ENCODE results near the gene GALNT17. TPM values are rescaled to one million over a fixed set of nuclear protein-coding genes. Genes with fewer than 3 reads are reported as not detected.
"Not testable (repeated sequence)": the region's sequence is repeated elsewhere in the genome, so short reads cannot be mapped to it uniquely, and the experiment has no call there.

The GALNT17 gene
- total and polyA plus RNA-seq, 4 donors: 1.3 to 22.4 (median 4.0) TPM

DNA sequence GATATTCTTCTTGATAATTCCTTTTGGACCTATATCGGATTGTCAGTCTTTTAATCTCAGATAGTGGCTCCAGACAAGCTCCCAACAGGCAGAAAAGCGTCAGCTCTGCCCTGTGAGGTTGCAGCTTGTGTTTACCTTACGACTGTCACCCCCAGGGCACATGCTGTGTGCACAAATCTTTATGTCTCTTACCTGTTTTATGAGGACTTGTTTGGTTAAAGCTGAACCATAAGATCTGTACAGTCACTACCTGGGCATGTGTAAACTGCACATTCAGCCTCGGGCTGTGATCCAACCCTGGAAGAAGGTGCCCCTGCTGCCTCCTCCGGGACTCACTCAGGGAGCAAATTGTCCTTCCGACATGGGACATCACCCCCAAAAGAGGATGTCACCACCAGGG is 119.8 kb downstream of the GALNT17 start:
- WGBS, 2 donors: 87 to 88% methylated on average over 6 of the region's 6 CpGs
- ATAC-seq (ENCODE audit: low FRiP score) (no peak), DNase-seq (no peak)
- Histone ChIP-seq H3K4me1 (ENCODE audit: control insufficient read depth in 1 of 2, insufficient read depth in 2 of 2, low read length in 2 of 2) (no peaks in the 10 kb centered on the region), H3K36me3 (ENCODE audit: control insufficient read depth in 1 of 2, insufficient read depth in 2 of 2, low read length in 1 of 2) (no peaks in the 10 kb centered on the region), H3K9me3 (ENCODE audit: control insufficient read depth, low read length) (no peaks in the 10 kb centered on the region), H3K4me3 (ENCODE audit: low read length in 2 of 2) (no peak overlapping the region), H3K27ac (ENCODE audit: low read depth in 1 of 2, low read length in 2 of 2) (no peak overlapping the region), H3K27me3 (ENCODE audit: control insufficient read depth in 1 of 2, insufficient read depth in 2 of 2, low read length in 1 of 2) (no peaks in the 10 kb centered on the region)
- intact Hi-C loops (cut with DNase I): no loop called here

GRCh38 chr7:71254751-71255150 is 122.8 kb downstream of the GALNT17 start:
- no peak for ATAC-seq (ENCODE audit: low FRiP score)
- DNase-seq: no peak
- Histone ChIP-seq H3K4me1 (ENCODE audit: control insufficient read depth in 1 of 2, insufficient read depth in 2 of 2, low read length in 2 of 2) (no peaks in the 10 kb centered on the region), H3K27me3 (ENCODE audit: control insufficient read depth in 1 of 2, insufficient read depth in 2 of 2, low read length in 1 of 2) (no peaks in the 10 kb centered on the region), H3K9me3 (ENCODE audit: control insufficient read depth, low read length) (no peaks in the 10 kb centered on the region), H3K27ac (ENCODE audit: low read depth in 1 of 2, low read length in 2 of 2) (no peak overlapping the region), H3K4me3 (ENCODE audit: low read length in 2 of 2) (no peak overlapping the region), H3K36me3 (ENCODE audit: control insufficient read depth in 1 of 2, insufficient read depth in 2 of 2, low read length in 1 of 2) (no peaks in the 10 kb centered on the region)
- WGBS, 2 donors: 95 to 98% methylated on average over 3 of the region's 3 CpGs
- intact Hi-C loops (cut with DNase I): no loop called here

- Histone ChIP-seq H3K27ac (ENCODE audit: low read depth in 1 of 2, low read length in 2 of 2) (no peak overlapping the region), H3K9me3 (ENCODE audit: control insufficient read depth, low read length) (no peaks in the 10 kb centered on the region), H3K36me3 (ENCODE audit: control insufficient read depth in 1 of 2, insufficient read depth in 2 of 2, low read length in 1 of 2) (no peaks in the 10 kb centered on the region), H3K4me1 (ENCODE audit: control insufficient read depth in 1 of 2, insufficient read depth in 2 of 2, low read length in 2 of 2) (no peaks in the 10 kb centered on the region), H3K27me3 (ENCODE audit: control insufficient read depth in 1 of 2, insufficient read depth in 2 of 2, low read length in 1 of 2) (no peaks in the 10 kb centered on the region), H3K4me3 (ENCODE audit: low read length in 2 of 2) (no peak overlapping the region)
- DNase-seq (no peak), ATAC-seq (ENCODE audit: low FRiP score) (no peak)
- 88 to 92% methylated on average over 4 of the region's 4 CpGs for WGBS, 2 donors
- intact Hi-C loops (cut with DNase I): no loop called here
Observed at GRCh38 chr7:71255537-71256178, 123.7 kb downstream of the GALNT17 start.

DNA sequence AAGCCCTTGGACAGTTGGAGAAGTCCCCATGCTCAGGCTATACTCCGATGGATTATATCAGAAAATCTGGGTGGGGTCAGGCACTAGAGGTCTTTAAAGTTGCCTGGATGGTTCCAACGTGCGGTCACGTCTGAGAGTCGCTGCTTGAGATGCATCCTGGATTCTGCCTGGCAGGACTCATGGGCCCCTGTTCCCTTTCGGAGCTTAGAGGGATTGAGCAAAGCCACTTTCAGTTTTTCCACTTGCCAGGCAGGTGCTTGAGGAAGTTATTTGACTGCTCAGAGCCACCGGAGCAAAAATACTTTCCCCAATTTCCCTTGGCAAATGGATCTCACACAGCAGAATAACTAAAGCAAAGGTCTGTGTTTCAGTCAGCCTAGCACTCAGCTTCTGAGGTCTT is 129.1 kb downstream of the GALNT17 start:
- intact Hi-C loops (cut with DNase I): no loop called here
- Histone ChIP-seq H3K36me3 (ENCODE audit: control insufficient read depth in 1 of 2, insufficient read depth in 2 of 2, low read length in 1 of 2) (no peaks in the 10 kb centered on the region), H3K27me3 (ENCODE audit: control insufficient read depth in 1 of 2, insufficient read depth in 2 of 2, low read length in 1 of 2) (no peaks in the 10 kb centered on the region), H3K4me3 (ENCODE audit: low read length in 2 of 2) (no peak overlapping the region), H3K27ac (ENCODE audit: low read depth in 1 of 2, low read length in 2 of 2) (no peak overlapping the region), H3K4me1 (ENCODE audit: control insufficient read depth in 1 of 2, insufficient read depth in 2 of 2, low read length in 2 of 2) (no peaks in the 10 kb centered on the region), H3K9me3 (ENCODE audit: control insufficient read depth, low read length) (peaks cover 2% of the 10 kb centered on the region)
- no peak for DNase-seq
- no peak for ATAC-seq (ENCODE audit: low FRiP score)
- 87 to 88% methylated on average over 7 of the region's 7 CpGs for WGBS, 2 donors

GRCh38 chr7:71262834-71263233 is 130.9 kb downstream of the GALNT17 start:
- H3K4me1 ChIP-seq (ENCODE audit: control insufficient read depth in 1 of 2, insufficient read depth in 2 of 2, low read length in 2 of 2); H3K36me3 ChIP-seq (ENCODE audit: control insufficient read depth in 1 of 2, insufficient read depth in 2 of 2, low read length in 1 of 2); H3K27me3 ChIP-seq (ENCODE audit: control insufficient read depth in 1 of 2, insufficient read depth in 2 of 2, low read length in 1 of 2); ATAC-seq (ENCODE audit: low FRiP score); H3K27ac ChIP-seq (ENCODE audit: low read depth in 1 of 2, low read length in 2 of 2); intact Hi-C loops (cut with DNase I); H3K4me3 ChIP-seq (ENCODE audit: low read length in 2 of 2); H3K9me3 ChIP-seq (ENCODE audit: control insufficient read depth, low read length); DNase-seq: not testable (repeated sequence)
- WGBS, 2 donors: 97 to 100% methylated on average over 5 of the region's 5 CpGs

DNA sequence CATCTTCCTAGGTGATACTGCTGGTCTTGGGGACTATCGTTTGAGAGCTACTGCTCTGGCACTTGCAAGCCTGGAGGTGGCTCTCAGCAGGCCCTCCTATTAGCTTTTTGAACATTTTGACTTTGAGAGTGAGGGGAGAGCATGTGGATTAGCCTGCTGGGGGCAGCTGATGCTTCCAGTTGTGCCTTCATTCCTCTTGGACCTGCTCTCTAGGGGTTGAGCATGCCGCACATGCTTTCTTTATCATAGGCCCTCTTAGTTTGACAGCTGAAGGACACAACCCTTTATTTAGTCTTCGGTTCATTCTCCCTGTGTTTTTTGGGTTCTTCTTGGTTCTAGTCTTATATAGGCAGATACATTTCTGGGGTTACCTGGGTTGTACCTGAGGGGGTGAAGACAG is 132.1 kb downstream of the GALNT17 start:
- ATAC-seq (ENCODE audit: low FRiP score) (no peak), DNase-seq (no peak)
- 81 to 90% methylated on average over 3 of the region's 3 CpGs for WGBS, 2 donors
- H3K4me1 ChIP-seq (ENCODE audit: control insufficient read depth in 1 of 2, insufficient read depth in 2 of 2, low read length in 2 of 2): no peaks in the 10 kb centered on the region
- no peaks in the 10 kb centered on the region for H3K36me3 ChIP-seq (ENCODE audit: control insufficient read depth in 1 of 2, insufficient read depth in 2 of 2, low read length in 1 of 2)
- intact Hi-C loops (cut with DNase I): no loop called here
- H3K27me3 ChIP-seq (ENCODE audit: control insufficient read depth in 1 of 2, insufficient read depth in 2 of 2, low read length in 1 of 2): no peaks in the 10 kb centered on the region
- H3K4me3 ChIP-seq (ENCODE audit: low read length in 2 of 2): no peak overlapping the region
- no peak overlapping the region for H3K27ac ChIP-seq (ENCODE audit: low read depth in 1 of 2, low read length in 2 of 2)
- peaks cover 2% of the 10 kb centered on the region for H3K9me3 ChIP-seq (ENCODE audit: control insufficient read depth, low read length)

DNA sequence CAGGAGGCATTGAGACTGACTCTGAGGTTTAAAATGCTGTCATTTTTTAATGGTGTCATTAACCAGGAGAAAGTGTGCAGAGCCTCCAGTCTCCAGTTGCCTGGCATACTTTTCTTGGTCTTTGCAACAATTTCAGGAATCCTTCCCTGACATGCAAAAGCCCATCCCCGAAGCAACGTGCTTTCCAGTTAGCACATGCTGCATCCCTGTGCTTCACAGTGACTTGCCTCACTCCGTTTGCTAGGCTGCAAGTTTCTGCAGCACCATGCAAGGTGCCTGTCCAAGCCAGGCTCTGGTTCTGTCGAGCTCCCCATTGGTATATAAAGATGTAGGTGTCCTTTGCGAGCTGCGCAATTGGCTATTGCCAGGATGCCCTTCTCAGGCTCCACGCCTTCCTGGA is 135.0 kb downstream of the GALNT17 start:
- ATAC-seq (ENCODE audit: low FRiP score) (no peak), DNase-seq (no peak)
- 72 to 75% methylated on average over 7 of the region's 7 CpGs for WGBS, 2 donors
- Histone ChIP-seq H3K36me3 (ENCODE audit: control insufficient read depth in 1 of 2, insufficient read depth in 2 of 2, low read length in 1 of 2) (no peaks in the 10 kb centered on the region), H3K27ac (ENCODE audit: low read depth in 1 of 2, low read length in 2 of 2) (no peak overlapping the region), H3K27me3 (ENCODE audit: control insufficient read depth in 1 of 2, insufficient read depth in 2 of 2, low read length in 1 of 2) (no peaks in the 10 kb centered on the region), H3K4me1 (ENCODE audit: control insufficient read depth in 1 of 2, insufficient read depth in 2 of 2, low read length in 2 of 2) (no peaks in the 10 kb centered on the region), H3K9me3 (ENCODE audit: control insufficient read depth, low read length) (peaks cover 2% of the 10 kb centered on the region), H3K4me3 (ENCODE audit: low read length in 2 of 2) (no peak overlapping the region)
- intact Hi-C loops (cut with DNase I): no loop called here

DNA sequence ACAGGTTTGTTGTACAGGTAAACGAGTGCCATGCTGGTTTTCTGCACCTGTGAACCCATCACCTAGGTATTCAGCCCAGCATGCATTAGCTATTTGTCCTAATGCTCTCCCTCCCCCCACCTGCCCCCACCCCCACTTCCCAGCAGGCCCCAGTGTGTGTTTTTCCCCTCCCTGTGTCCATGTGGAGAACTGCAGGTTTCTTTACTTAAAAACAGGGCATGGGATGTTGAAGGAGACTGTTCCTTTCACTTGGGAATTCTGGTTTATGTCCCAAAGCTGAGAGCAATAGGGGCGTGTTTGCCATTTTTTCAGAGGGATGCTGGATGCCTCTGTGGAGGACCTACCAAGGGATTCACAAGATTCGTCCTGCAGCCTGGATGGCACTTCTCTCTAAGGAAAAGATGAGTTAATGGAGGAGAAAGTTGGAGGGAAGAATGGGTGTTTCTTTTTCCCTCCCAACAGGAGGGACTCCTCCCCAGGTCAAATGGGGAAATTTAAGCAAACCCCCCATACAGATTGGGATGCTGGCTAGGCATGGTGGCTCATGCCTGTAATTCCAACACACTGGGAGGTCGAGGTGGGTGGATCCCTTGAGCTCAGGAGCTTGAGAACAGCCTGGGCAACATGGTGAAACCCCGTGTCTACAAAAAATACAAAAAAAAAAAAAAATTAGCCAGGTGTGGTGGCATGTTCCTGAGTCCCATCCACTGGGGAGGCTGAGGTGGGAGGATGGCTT is 136.0 kb downstream of the GALNT17 start:
- ATAC-seq (ENCODE audit: low FRiP score): no peak
- Histone ChIP-seq H3K27ac (ENCODE audit: low read depth in 1 of 2, low read length in 2 of 2) (no peak overlapping the region), H3K36me3 (ENCODE audit: control insufficient read depth in 1 of 2, insufficient read depth in 2 of 2, low read length in 1 of 2) (no peaks in the 10 kb centered on the region), H3K27me3 (ENCODE audit: control insufficient read depth in 1 of 2, insufficient read depth in 2 of 2, low read length in 1 of 2) (no peaks in the 10 kb centered on the region), H3K4me3 (ENCODE audit: low read length in 2 of 2) (no peak overlapping the region), H3K4me1 (ENCODE audit: control insufficient read depth in 1 of 2, insufficient read depth in 2 of 2, low read length in 2 of 2) (no peaks in the 10 kb centered on the region), H3K9me3 (ENCODE audit: control insufficient read depth, low read length) (peaks cover 2% of the 10 kb centered on the region)
- WGBS, 2 donors: 73 to 80% methylated on average over 5 of the region's 5 CpGs
- DNase-seq: no peak
- intact Hi-C loops (cut with DNase I): no loop called here

GRCh38 chr7:71270558-71270957 is 138.6 kb downstream of the GALNT17 start:
- WGBS, 2 donors: 35 to 41% methylated on average over 2 of the region's 2 CpGs
- no peak for DNase-seq
- Histone ChIP-seq H3K36me3 (ENCODE audit: control insufficient read depth in 1 of 2, insufficient read depth in 2 of 2, low read length in 1 of 2) (no peaks in the 10 kb centered on the region), H3K9me3 (ENCODE audit: control insufficient read depth, low read length) (peaks cover under 1% of the 10 kb centered on the region), H3K4me3 (ENCODE audit: low read length in 2 of 2) (no peak overlapping the region), H3K27me3 (ENCODE audit: control insufficient read depth in 1 of 2, insufficient read depth in 2 of 2, low read length in 1 of 2) (no peaks in the 10 kb centered on the region), H3K4me1 (ENCODE audit: control insufficient read depth in 1 of 2, insufficient read depth in 2 of 2, low read length in 2 of 2) (no peaks in the 10 kb centered on the region), H3K27ac (ENCODE audit: low read depth in 1 of 2, low read length in 2 of 2) (no peak overlapping the region)
- no peak for ATAC-seq (ENCODE audit: low FRiP score)
- intact Hi-C loops (cut with DNase I): loop anchor here (5.0 kb wide), 1 partner anchor 37 kb away; no protein-coding TSS in a partner anchor
